ENCODE measurements around the gene SMYD3. TPM values are rescaled to one million over a fixed set of nuclear protein-coding genes. Genes with fewer than 3 reads are reported as not detected.

SMYD3 gene
- total RNA-seq, 1 donor from 2014 or later = 35.4 TPM

- Mint-ChIP-seq H3K9me3 (ENCODE audit: unreplicated experiment) (peaks cover 4% of the 10 kb centered on the region), H3K4me1 (ENCODE audit: low read depth, unreplicated experiment) (peaks cover 31% of the 10 kb centered on the region), H3K27ac (ENCODE audit: unreplicated experiment) (no peak overlapping the region), H3K4me3 (ENCODE audit: unreplicated experiment) (no peak overlapping the region), H3K36me3 (ENCODE audit: unreplicated experiment) (no peaks in the 10 kb centered on the region), H3K27me3 (ENCODE audit: unreplicated experiment) (peaks cover 3% of the 10 kb centered on the region)
- no peak for DNase-seq
- TF ChIP-seq CTCF (IDR thresholded peaks at IDR 0.05; ENCODE audit: partially characterized antibody, unreplicated experiment) = no peak
Observed at GRCh38 chr1:245996811-245997210, 510.3 kb downstream of the SMYD3 start.

- peaks cover 3% of the 10 kb centered on the region for H3K27me3 Mint-ChIP-seq (ENCODE audit: unreplicated experiment)
- peaks cover 31% of the 10 kb centered on the region for H3K4me1 Mint-ChIP-seq (ENCODE audit: low read depth, unreplicated experiment)
- H3K27ac Mint-ChIP-seq (ENCODE audit: unreplicated experiment) = peak overlapping the region; percentile 64
- H3K36me3 Mint-ChIP-seq (ENCODE audit: unreplicated experiment) = no peaks in the 10 kb centered on the region
- H3K4me3 Mint-ChIP-seq (ENCODE audit: unreplicated experiment) = peak overlapping the region; percentile 61
- peaks cover 4% of the 10 kb centered on the region for H3K9me3 Mint-ChIP-seq (ENCODE audit: unreplicated experiment)
- no peak for TF ChIP-seq CTCF (IDR thresholded peaks at IDR 0.05; ENCODE audit: partially characterized antibody, unreplicated experiment)
- DNase-seq = peak; percentile 26
Observed at GRCh38 chr1:245995474-245995873, 511.6 kb downstream of the SMYD3 start.

- TF ChIP-seq CTCF (IDR thresholded peaks at IDR 0.05; ENCODE audit: partially characterized antibody, unreplicated experiment) = no peak
- Mint-ChIP-seq H3K4me3 (ENCODE audit: unreplicated experiment) (no peak overlapping the region), H3K9me3 (ENCODE audit: unreplicated experiment) (no peaks in the 10 kb centered on the region), H3K27me3 (ENCODE audit: unreplicated experiment) (peaks cover under 1% of the 10 kb centered on the region), H3K27ac (ENCODE audit: unreplicated experiment) (no peak overlapping the region), H3K4me1 (ENCODE audit: low read depth, unreplicated experiment) (peaks cover 17% of the 10 kb centered on the region), H3K36me3 (ENCODE audit: unreplicated experiment) (no peaks in the 10 kb centered on the region)
- DNase-seq = no peak
Observed at GRCh38 chr1:245991266-245991665, 515.8 kb downstream of the SMYD3 start.

- TF ChIP-seq CTCF (IDR thresholded peaks at IDR 0.05; ENCODE audit: partially characterized antibody, unreplicated experiment) = no peak
- Mint-ChIP-seq H3K27me3 (ENCODE audit: unreplicated experiment) (no peaks in the 10 kb centered on the region), H3K4me3 (ENCODE audit: unreplicated experiment) (no peak overlapping the region), H3K36me3 (ENCODE audit: unreplicated experiment) (no peaks in the 10 kb centered on the region), H3K4me1 (ENCODE audit: low read depth, unreplicated experiment) (peaks cover 9% of the 10 kb centered on the region), H3K9me3 (ENCODE audit: unreplicated experiment) (no peaks in the 10 kb centered on the region), H3K27ac (ENCODE audit: unreplicated experiment) (no peak overlapping the region)
- no peak for DNase-seq
Observed at GRCh38 chr1:245990315-245991022, 516.6 kb downstream of the SMYD3 start.

- Mint-ChIP-seq H3K36me3 (ENCODE audit: unreplicated experiment) (no peaks in the 10 kb centered on the region), H3K4me3 (ENCODE audit: unreplicated experiment) (no peak overlapping the region), H3K9me3 (ENCODE audit: unreplicated experiment) (no peaks in the 10 kb centered on the region), H3K27me3 (ENCODE audit: unreplicated experiment) (no peaks in the 10 kb centered on the region), H3K27ac (ENCODE audit: unreplicated experiment) (no peak overlapping the region), H3K4me1 (ENCODE audit: low read depth, unreplicated experiment) (peaks cover 3% of the 10 kb centered on the region)
- TF ChIP-seq CTCF (IDR thresholded peaks at IDR 0.05; ENCODE audit: partially characterized antibody, unreplicated experiment) = no peak
- DNase-seq = no peak
Observed at GRCh38 chr1:245988393-245989078, 518.5 kb downstream of the SMYD3 start.
